Mammary epithelial cell (primary cell): ENCODE results near the gene ZBTB38.

Experiments used
- CTCF ChIP-seq, 2 donors: IDR thresholded peaks in 1 of 2; conservative IDR thresholded peaks in 1 of 2; 2 replicates each; pipeline ENCODE4 v1.5.1; 2011 to 2012; ENCODE audit warnings: inconsistent platforms in 2 of 2, low read length in 2 of 2, mild to moderate bottlenecking in 2 of 2, control low read depth in 1 of 2, low read depth in 1 of 2; ENCODE audit not compliant: insufficient read depth in 1 of 2; ENCODE audit errors: extremely low read depth in 1 of 2
- EZH2 ChIP-seq: IDR thresholded peaks from 2 replicates; pipeline ENCODE4 v1.6.1; 2012; ENCODE audit warnings: low read length, inconsistent platforms, borderline replicate concordance

- no peak for TF ChIP-seq CTCF (conservative IDR thresholded peaks at IDR 0.05 in 1 of 2, IDR thresholded peaks at IDR 0.05 in 1 of 2; ENCODE audit: extremely low read depth in 1 of 2, insufficient read depth in 1 of 2, low read depth in 1 of 2, low read length in 2 of 2)
- no peak for TF ChIP-seq EZH2
Measured at GRCh38 chr3:141355242-141355641, 13.1 kb upstream of the ZBTB38 start.
